ENCODE data around the gene MMEL1.
"Not testable (repeated sequence)": the region's sequence is repeated elsewhere in the genome, so short reads cannot be mapped to it uniquely, and the experiment has no call there.

Gene MMEL1

DNA sequence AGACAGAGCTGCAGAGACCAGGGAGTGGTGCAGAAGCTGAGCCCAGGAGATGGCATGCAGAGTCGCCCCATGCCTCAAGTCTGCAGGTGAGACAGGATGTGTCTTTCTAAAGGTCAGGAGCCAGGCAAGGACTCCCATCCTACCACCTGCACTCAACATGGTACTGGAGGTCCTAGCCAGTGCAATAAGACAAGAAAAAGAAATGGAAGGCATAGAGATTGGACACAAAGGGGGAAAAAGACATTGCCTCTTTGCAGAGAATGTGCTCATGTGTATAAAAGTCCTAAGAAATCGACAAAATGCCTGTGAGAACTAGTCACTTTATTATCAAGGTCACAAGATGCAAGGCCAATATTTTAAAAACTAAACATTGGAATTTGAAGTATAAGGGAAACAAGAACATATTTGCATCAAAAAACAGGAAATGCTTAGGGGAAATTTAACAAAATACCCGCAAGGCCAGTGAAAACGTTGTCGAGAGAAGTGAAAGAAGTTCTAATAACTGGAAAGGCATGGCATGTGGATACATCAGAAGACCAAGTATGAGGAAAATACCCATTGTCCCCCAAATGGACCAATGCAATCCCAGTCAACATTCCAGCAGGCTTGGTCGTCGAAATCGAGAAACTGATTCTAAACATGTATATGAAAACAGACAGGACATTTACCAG is 59.4 kb downstream of the MMEL1 start:
- no peak for DNase-seq

DNA sequence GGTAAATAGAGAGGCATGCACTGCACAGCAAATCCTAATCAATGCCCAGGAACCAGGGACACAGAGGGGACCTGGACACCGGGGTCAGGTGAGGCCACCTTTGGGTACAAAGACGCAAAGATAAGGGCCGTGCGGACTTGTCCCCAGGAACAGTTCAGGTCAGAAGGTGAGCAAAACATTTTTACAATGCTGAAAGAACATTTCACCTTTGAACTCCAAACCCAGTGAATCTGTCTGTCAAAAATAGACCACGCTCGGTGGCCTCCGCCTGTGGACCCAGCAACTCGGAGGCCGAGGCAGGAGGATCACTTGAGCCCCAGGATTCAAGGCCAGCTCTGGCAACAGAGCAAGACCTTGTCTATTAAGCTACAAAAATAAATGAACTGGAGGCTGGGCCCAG is 61.5 kb downstream of the MMEL1 start:
- no peak for DNase-seq

DNA sequence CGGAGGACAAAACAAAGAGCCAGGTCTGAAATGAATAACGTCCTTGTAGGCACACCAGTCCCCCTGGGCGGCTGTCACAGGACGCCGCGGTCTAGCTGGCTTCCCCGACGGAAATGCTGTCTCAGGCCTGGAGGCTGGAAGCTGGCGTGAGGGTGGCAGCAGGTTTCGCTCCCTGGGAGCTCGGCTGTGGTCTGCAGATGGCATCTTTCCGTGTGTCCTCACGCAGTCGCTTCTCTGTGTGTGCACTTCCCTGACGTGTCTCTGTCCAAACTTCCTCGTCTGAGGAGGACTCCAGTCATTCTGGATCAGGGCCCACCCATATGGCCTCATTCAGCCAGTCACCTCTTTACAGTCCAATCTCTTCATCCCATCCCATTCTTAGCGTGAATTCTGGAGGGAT is 62.5 kb downstream of the MMEL1 start:
- peak in 1 of 14 donors; percentile 56 for DNase-seq

DNA sequence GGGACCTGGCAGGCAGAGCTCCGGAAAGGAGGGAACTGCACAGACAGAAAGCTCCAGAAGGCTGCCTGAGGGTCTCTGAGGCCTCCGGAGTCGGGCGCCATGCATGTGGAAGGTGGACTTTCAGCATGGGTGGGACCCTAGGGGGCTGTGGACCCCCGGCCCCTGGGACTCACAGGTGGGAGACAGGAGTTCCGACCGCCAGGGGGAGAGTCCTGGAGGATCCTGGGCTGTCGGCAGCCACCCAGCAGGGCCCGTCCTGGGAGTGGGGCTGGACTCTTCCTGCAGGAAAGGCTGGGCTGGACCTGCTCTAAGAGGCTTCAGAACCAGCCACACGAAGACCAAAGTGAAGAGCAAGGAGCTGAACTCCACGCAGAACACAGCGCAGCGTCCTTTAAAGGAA is 63.1 kb downstream of the MMEL1 start:
- DNase-seq, result not testable (repeated sequence)

DNA sequence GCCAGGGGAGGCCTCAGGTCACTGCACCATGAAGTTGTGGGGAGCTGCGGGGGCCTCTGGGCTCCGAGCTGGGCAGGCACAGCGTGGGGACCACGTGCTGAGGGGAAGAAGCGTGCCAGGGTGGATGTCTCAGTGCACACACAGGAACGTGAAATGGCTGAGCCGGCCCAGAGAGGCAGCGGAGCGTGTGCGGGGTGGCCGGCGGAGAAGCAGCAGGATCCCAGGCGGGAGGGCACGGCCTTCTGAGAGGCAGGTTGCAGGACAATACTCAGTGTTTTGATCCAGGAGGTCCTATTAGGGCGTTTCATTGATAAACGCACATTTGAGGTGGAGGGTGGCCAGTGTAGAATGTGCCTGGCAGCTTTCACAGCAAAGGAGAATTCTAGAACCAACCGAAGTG is 63.8 kb downstream of the MMEL1 start:
- DNase-seq, result no peak

DNA sequence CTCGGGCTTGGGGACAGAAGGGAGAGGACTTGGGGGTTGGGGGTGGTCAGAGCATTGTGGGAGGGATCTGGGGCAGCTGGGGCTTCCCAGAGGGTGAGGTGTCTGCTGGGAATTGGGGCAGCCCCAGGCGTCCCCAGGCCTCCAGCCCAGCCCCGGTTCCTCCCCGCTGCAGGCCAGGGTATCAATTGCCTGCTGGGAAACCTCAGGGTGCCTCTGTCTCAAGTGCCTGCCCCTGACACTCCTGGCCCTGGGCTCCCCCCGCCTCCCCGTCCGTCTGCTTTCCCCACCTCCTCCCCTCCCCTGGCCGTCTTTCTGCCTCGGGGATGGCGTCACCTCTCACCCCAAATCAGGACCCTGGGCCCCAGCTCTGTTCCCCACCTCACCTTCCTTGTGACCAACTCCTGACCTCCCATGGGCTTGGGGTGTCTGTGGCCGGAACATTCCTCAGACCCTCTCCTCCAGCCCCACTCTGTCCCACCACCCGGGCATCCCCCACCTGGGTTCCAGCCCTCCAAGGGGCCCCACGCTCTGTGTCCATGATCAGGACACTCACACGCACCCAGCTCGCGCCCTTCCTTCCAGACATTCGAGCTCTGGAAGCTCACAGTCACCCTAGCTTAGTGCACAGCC is 64.5 kb downstream of the MMEL1 start:
- not testable (repeated sequence) for DNase-seq

DNA sequence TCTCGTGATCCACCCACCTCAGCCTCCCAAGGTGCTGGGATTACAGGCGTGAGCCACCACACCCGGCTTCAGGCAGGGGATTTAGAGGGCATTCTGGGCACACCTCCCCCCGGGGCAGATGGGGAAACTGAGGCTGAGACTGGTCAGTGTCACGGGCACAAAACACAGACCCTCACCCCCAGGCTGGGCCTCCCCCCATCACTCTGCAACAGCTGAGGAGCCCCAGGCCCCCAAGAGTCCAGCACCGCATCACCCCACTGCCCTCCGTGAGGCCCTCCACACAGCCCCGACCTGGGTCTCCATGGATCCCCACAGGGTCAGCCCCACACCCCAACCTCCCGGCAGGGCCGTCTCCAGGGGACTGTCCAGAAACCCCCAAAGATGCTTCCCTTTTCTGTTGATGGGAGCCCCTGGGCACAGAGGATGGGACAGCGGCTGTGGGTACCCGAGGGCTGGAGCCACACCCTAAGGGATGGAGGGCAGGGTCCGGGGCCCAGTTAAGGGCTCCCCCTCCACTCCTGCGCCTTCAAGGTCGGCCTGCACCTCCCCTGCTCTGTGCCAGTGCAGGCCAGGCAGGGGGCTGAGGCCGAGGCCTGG is 65.6 kb downstream of the MMEL1 start:
- DNase-seq, result no peak

DNA sequence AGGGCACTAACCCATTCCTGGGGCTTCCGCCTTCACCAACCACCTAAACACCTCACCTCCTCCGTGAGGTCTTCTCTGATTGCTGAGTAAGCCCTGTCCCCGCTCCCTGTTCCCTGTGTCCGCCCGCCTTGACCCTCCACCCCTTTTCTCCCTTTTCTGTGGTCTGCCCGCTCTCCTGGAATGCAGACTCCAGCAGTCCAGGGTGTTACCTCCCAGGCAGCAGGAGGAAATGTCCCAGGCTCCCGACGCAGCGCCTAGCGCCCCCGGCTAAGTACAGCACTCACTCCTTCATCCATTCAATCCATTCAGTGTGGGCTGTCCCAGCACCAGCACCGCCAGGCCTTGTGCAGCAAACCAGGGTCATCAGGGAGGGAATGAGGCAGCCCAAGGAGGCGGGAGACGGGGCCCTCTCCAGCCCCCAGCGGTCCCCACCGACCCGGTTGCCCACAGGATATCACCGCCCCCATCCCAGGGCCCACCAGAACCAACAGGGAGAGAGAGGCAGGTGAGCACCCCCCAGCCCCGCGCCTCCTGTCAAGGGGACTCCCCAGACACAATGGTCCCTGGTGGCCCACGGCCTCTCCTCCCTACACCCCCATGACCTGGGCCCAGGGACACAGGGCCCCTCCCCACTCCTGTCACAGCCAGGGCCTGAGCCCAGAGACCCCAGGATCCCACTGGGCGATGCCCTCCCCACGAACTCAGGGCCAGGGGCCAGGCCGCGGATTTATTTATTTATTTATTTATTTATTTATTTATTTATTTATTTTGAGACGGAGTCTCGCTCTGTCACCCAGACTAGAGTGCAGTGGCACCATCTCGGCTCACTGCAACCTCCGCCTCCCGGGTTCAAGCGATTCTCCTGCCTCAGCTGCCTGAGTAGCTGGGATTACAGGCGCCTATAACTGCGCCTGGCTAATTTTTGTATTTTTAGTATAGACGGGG is 66.4 kb downstream of the MMEL1 start:
- no peak for DNase-seq

DNA sequence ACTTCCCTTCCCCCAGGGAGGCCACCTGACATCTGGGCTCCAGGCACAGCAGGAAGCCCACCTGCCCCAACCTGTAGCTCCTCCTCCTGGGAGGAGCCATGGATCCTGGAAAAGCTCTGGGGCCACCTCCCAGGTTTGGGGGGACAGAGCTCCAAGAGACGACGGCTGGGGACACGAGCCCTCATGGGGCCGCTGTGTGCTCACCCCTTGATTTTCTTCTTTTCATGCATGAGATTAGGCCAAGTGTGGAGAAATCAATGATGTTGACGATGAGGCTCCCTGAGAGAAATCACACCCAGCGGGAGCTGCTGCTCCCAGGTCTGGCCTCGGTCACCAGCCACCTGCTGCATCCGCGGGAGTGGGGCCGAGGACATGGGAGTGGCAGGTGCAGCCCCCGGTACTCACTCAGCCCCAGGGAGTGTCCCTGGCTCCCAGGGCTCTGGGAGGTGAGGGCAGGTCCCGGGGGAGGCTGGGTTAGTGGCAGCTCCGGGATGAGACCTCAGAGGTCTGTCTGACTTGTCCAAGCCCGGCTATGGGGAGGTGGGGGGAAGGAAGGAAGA is 67.9 kb downstream of the MMEL1 start:
- DNase-seq, result no peak

DNA sequence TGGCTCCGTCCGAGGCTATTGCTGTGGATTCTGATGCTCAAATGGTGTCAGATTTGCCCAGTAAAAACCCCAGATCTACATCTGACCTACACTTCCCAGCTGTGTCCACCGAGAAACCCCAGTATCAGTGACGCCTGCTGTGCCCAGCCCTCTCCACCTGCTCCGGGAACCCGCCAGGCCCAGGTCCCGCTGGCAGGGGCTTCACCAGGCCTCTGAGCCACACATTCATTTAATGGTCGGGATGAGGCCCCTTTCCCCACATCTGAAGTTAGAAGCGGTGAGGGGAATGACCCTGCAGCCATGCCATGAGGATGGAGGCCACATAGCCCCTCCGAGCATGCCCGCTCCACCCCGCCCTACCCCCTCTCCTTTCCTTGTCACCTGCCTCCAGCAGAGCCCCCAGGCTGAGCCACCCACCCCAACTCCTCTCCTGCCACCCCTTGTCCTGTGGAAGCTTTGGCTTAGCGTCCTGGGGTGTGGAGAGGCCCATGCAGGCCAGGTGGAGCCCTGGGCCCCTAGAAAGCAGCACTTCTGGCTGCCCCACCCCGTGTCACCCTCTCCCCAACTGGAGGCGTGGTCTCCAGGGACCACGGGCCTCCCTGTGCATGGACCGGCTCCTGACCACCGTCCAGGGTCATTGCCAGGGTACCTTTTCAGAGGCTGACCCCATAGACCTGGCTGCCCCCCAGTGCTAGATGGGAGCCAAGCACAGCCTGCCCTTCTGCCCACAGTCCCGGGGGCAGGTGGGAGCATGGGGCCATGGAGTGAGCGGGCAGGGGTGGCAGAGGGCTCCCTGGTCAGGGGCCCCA is 68.6 kb downstream of the MMEL1 start:
- DNase-seq, result no peak

DNA sequence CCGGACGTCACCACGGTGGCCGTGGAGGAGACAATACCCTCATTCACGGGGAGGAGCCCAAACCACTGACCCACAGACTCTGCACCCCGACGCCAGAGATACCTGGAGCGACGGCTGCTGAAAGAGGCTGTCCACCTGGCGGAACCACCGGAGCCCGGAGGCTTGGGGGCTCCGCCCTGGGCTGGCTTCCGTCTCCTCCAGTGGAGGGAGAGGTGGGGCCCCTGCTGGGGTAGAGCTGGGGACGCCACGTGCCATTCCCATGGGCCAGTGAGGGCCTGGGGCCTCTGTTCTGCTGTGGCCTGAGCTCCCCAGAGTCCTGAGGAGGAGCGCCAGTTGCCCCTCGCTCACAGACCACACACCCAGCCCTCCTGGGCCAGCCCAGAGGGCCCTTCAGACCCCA is 69.6 kb downstream of the MMEL1 start:
- DNase-seq, result no peak

DNA sequence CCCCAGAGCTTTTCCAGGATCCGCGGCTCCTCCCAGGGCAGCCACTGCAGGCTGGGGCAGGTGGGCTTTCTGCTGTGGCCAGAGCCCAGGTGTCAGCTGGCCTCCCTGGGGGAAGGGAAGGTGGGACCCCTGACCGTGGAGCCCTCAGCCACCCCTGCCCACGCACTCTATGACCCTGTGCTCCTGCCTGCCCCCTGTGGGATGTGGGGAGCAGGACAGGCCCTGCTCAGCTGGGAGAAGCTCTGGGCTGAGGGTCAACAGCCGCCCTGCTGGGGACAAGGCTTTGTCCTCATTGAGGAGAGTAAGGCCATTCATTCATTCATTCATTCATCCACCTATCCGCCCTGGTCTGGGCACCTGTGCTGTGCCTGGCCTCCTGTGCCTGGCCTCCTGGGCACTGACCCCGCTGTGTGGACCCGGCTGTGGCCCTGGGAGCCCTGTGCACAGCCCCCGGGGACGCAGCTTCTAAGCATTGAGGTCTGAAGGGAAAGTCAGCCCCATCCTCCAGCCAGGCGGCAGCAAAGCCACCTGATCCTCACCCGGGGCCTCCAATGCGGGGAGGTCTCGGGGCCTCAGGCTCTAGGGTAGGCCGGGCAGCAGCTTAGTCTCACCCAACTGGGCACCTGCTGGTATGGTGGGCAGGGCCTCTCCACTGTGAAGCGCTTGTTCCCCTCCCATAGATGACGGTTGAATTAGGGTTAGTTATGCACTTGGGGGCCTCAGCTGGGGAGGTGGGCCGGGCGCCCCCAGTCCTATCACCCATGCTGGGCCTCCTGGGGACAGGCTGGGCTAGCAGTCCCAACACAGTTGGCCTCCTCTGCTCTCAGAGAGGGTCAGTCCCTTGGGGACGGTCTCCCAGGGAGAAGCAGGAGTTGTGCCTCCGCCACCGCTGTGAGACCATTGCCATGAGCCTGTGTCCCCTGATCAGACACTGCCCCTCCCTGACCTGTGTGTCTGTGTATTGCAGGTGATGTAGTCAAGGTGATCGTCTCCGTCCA is 70.6 kb downstream of the MMEL1 start:
- DNase-seq, result no peak

DNA sequence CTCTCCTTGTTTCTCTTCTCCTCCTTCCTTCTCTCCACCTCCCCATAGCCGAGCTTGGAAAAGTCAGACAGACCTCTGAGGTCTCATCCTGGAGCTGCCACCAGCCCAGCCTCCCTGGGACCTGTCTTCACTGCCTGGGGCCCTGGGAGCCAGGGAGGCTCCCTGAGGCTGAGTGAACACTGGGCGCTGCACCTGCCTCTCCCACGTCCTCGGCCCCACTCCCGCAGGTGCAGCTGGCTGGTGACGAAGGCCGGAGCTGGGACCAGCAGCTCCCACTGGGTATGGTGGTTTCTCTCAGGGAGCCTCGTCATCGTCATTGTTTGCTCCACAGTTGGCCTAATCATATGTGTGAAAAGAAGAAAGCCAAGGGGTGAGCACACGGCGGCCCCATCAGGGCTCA is 71.4 kb downstream of the MMEL1 start:
- no peak for DNase-seq

DNA sequence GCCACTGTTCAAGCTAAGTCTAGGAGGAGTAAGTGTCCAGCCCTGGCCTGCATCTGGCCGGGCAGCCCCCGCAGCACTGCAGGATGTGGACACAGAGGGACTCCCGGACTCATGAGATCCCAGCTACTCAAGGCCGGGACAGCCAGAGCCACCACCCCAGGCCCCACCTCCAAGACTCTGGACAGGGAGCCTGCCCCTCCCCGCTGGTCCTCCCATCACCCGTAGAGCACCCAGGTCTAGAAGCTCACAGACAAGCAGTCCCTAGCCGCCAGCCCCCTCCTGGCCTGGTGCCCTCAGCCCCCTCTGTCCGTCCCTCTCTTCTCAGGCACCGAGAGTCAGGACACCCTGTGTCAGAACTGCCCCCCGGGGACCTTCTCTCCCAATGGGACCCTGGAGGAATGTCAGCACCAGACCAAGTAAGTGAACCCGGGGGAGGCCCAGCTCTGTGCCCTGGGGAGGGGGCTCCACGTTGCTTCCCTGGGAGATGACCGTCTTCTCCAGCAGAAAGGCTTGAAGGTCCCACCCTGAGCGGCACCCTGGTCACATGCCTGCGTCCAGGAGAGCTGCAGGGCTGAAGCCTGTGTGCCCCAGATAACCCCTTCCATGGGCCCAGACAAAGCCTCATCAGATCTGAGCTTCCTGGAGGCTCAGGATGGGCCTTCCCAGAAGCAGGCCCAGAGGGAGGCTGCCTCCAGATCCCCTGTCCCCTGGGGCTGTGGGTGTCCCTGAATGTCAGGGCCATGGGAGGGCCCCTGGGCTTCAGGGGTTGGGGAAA is 72.3 kb downstream of the MMEL1 start:
- DNase-seq, result no peak

DNA sequence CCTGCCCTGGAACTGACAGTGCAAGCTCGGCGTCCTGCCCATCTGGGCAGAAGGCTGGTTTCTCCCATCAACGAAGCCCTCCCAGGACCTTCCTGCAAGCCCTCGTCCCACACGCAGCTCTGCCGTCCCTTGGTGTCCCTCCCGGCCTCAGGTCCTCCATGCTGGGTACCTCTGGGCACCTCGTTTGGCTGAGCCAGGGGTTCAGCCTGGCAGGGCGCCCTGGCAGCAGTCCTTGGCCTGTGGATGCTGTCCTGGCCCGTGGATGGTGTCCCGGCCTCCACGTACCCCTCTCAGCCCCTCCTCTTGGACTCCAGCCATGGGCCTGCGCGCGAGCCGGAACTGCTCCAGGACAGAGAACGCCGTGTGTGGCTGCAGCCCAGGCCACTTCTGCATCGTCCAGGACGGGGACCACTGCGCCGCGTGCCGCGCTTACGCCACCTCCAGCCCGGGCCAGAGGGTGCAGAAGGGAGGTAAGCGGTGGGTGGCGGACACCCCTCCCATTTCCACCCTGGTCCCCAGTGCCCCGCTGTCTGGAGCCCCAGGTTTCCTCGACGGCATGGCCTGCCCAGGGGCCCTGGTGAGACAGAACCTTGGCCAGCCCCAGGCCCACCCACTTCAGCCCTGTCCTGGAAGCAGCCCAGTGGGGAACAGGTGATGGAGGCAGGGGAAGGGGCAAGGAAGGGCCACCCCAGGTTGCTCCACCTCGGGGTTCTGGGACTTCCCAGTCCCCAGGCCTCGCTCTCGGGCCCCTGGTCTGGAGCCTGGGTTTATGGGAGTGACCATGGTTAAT is 73.1 kb downstream of the MMEL1 start:
- DNase-seq, result no peak

DNA sequence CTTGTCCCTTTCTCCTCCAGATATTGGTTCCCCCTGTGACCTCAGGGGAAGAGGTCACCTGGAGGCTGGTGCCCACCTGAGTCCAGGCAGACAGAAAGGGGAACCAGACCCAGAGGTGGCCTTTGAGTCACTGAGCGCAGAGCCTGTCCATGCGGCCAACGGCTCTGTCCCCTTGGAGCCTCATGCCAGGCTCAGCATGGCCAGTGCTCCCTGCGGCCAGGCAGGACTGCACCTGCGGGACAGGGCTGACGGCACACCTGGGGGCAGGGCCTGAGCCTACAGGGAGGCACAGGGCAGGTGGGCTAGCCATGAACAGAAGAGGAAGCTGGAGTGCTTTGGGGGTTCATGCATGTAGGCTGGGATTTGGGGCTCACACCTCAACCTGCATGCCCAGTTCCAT is 74.0 kb downstream of the MMEL1 start:
- no peak for DNase-seq

DNA sequence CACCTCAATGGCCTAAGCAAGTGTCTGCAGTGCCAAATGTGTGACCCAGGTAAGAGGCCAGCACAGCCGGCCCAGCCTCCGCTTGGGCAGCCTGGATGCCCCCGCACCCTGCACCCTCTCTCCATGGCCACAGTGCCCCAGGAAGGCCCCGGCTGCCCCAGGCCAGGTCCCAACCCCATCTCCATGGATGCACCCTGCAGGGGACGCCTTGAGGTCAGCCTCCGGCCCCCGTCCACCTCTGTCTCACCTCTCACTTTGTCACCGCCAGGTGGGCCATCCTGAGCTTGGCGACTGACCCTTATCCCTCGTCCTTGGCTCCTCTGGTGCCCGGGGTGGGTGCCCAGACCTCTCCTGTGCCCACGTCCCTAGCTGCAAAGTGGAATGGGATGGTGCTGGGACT is 74.4 kb downstream of the MMEL1 start:
- DNase-seq, result no peak

DNA sequence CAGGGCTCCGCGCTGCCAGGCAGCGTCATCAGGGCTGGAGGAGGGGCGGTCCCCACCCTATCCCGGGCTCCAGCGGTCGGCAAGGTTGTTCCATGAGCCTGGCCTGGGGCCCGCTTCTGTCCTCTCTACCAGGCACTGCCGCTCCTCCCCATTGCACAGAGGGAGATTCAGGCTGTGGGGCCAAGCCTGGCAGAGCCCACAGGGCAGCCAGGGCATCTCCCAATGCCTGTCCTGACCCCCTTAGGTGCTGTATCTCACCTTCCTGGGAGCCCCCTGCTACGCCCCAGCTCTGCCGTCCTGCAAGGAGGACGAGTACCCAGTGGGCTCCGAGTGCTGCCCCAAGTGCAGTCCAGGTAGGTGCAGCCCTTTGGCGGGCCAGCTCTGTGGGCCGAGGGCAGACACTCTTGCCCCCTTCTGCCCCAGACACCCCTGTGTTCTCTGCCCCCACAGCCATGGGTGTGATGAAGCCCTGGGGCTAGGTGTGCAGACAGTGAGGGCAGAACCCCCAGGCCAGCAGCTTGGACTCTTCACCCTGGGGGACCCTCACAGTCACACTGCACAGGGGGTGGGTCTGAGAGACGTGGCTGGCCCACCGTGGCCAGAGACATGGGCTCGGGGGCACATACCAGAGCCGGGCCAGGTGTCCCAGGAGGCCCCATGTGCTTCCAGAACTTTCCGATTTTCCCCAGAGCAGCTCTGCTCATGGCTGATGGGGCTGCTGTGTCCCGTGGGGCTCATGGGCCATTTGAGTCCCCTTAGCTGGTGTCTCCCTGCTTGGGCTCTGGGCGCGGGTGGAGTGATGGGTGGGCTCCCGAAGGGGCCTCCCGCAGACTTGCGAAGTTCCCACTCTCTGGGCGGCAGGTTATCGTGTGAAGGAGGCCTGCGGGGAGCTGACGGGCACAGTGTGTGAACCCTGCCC is 75.1 kb downstream of the MMEL1 start:
- no peak for DNase-seq
